ENCODE measurements around the gene OR52A1.

Gene OR52A1

GRCh38 chr11:5115339-5115738 lies 39.2 kb downstream of the OR52A1 start:
- no peak overlapping the region for H3K4me3 ChIP-seq (replicated peaks; ENCODE audit: low read depth, low read length)
- TF ChIP-seq CTCF (IDR thresholded peaks at IDR 0.05; ENCODE audit: low read length, missing control alignments): no peak
- DNase-seq (ENCODE audit: low read depth): no peak

- H3K4me3 ChIP-seq (replicated peaks; ENCODE audit: low read depth, low read length): no peak overlapping the region
- no peak for TF ChIP-seq CTCF (IDR thresholded peaks at IDR 0.05; ENCODE audit: low read length, missing control alignments)
- no peak for DNase-seq (ENCODE audit: low read depth)
Measured at GRCh38 chr11:5107285-5107684, 47.3 kb downstream of the OR52A1 start.

GRCh38 chr11:5103066-5103465 lies 51.5 kb downstream of the OR52A1 start:
- no peak overlapping the region for H3K4me3 ChIP-seq (replicated peaks; ENCODE audit: low read depth, low read length)
- DNase-seq (ENCODE audit: low read depth): no peak
- no peak for TF ChIP-seq CTCF (IDR thresholded peaks at IDR 0.05; ENCODE audit: low read length, missing control alignments)

- H3K4me3 ChIP-seq (replicated peaks; ENCODE audit: low read depth, low read length): no peak overlapping the region
- no peak for TF ChIP-seq CTCF (IDR thresholded peaks at IDR 0.05; ENCODE audit: low read length, missing control alignments)
- DNase-seq (ENCODE audit: low read depth): no peak
Measured at GRCh38 chr11:5102246-5102645, 52.3 kb downstream of the OR52A1 start.

- TF ChIP-seq CTCF (IDR thresholded peaks at IDR 0.05; ENCODE audit: low read length, missing control alignments): no peak
- no peak overlapping the region for H3K4me3 ChIP-seq (replicated peaks; ENCODE audit: low read depth, low read length)
- no peak for DNase-seq (ENCODE audit: low read depth)
Measured at GRCh38 chr11:5096011-5096410, 58.5 kb downstream of the OR52A1 start.
